Mesothelial cell of epicardium (in vitro differentiated cells): ENCODE data around the gene NR5A1. TPM values are rescaled to one million over a fixed set of nuclear protein-coding genes. Genes with fewer than 3 reads are reported as not detected.

Source experiments
- DNase-seq, 2 experiments: peaks; one replicate each; pipeline ENCODE4 v3.0.0; 2021; ENCODE audit warnings: low spot score in 2 of 2; ENCODE audit not compliant: unreplicated experiment in 2 of 2
- H3K27ac Mint-ChIP-seq: 2 replicates; pipeline ENCODE4 v1.8.0; 2021; ENCODE audit warnings: mixed read lengths
- H3K27me3 Mint-ChIP-seq: 2 replicates; pipeline ENCODE4 v1.8.0; 2021; ENCODE audit warnings: low read depth, mixed read lengths
- H3K36me3 Mint-ChIP-seq: 2 replicates; pipeline ENCODE4 v1.8.0; 2021; ENCODE audit warnings: mixed read lengths
- H3K4me1 Mint-ChIP-seq: 2 replicates; pipeline ENCODE4 v1.8.0; 2021; ENCODE audit warnings: mixed read lengths
- H3K4me3 Mint-ChIP-seq: 2 replicates; pipeline ENCODE4 v1.8.0; 2021; ENCODE audit warnings: mild to moderate bottlenecking, moderate library complexity, mixed read lengths
- H3K9me3 Mint-ChIP-seq: 2 replicates; pipeline ENCODE4 v1.8.0; 2021; ENCODE audit warnings: mixed read lengths
- CTCF ChIP-seq: fragments of 200-600 bp; sonication (generic); IDR thresholded peaks from one replicate; pipeline ENCODE4 v1.5.0; 2021; ENCODE audit warnings: antibody characterized with exemption; ENCODE audit not compliant: unreplicated experiment
- total RNA-seq: library from RNA; stranded (reverse); gene quantifications from 3 replicates; pipeline ENCODE4 v1.2.1, GENCODE V29; 2021

NR5A1 gene
- total RNA-seq, 1 donor from 2014 or later = 0.25 TPM

- H3K9me3 Mint-ChIP-seq = no peaks in the 10 kb centered on the region
- H3K27me3 Mint-ChIP-seq = peaks cover 76% of the 10 kb centered on the region
- H3K27ac Mint-ChIP-seq = no peak overlapping the region
- TF ChIP-seq CTCF = no peak
- H3K36me3 Mint-ChIP-seq = no peaks in the 10 kb centered on the region
- no peak overlapping the region for H3K4me3 Mint-ChIP-seq
- no peak for DNase-seq
- peaks cover 7% of the 10 kb centered on the region for H3K4me1 Mint-ChIP-seq
Observed at GRCh38 chr9:124501771-124502320, 5.4 kb downstream of the NR5A1 start.

GRCh38 chr9:124500796-124501611 lies 6.2 kb downstream of the NR5A1 start:
- Mint-ChIP-seq H3K27me3 (peaks cover 70% of the 10 kb centered on the region), H3K36me3 (no peaks in the 10 kb centered on the region), H3K4me1 (peaks cover 7% of the 10 kb centered on the region), H3K27ac (no peak overlapping the region), H3K4me3 (no peak overlapping the region), H3K9me3 (no peaks in the 10 kb centered on the region)
- no peak for TF ChIP-seq CTCF
- no peak for DNase-seq

DNA sequence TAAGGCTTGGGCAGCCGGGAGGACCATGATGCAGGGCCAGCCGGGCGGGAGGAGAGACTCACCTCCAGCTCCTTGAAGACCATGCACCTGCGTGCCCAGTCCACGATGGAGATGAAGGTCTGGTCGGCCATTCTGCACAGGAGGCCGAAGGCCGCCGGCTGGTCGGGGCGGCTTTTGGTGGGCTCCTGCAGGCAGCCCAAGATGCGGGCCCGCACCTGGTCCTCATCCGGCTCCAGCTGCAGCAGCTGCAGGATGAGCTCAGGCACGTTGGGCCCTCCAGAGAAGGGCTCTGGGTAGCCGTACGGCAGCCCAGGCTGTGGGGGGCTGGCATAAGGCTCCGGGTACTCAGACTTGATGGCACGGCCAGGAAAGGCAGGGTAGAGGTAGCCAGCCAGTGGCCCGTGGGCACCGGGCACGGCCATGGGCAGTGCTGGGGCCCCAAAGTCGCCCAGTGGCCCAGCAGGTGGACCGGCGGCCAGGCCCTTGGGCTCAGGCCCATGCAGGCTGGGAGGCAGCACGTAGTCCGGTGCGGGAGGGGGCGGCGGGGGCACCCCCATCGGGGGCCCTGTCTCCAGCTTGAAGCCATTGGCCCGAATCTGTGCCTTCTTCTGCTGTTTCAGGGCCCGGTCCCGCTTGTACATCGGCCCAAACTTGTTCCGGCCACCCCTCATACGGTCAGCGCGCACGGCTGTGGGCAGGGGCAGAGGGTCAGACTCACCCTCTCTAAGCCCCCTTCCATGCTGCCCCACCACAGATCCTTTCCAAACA lies 7.0 kb downstream of the NR5A1 start:
- no peak for TF ChIP-seq CTCF
- peaks cover 65% of the 10 kb centered on the region for H3K27me3 Mint-ChIP-seq
- H3K27ac Mint-ChIP-seq = no peak overlapping the region
- H3K36me3 Mint-ChIP-seq = no peaks in the 10 kb centered on the region
- H3K9me3 Mint-ChIP-seq = no peaks in the 10 kb centered on the region
- no peak for DNase-seq
- peaks cover 7% of the 10 kb centered on the region for H3K4me1 Mint-ChIP-seq
- no peak overlapping the region for H3K4me3 Mint-ChIP-seq

GRCh38 chr9:124499216-124499615 lies 8.0 kb downstream of the NR5A1 start:
- Mint-ChIP-seq H3K27ac (no peak overlapping the region), H3K4me1 (peaks cover 7% of the 10 kb centered on the region), H3K9me3 (no peaks in the 10 kb centered on the region), H3K4me3 (no peak overlapping the region), H3K36me3 (no peaks in the 10 kb centered on the region), H3K27me3 (peaks cover 65% of the 10 kb centered on the region)
- no peak for DNase-seq
- no peak for TF ChIP-seq CTCF

DNA sequence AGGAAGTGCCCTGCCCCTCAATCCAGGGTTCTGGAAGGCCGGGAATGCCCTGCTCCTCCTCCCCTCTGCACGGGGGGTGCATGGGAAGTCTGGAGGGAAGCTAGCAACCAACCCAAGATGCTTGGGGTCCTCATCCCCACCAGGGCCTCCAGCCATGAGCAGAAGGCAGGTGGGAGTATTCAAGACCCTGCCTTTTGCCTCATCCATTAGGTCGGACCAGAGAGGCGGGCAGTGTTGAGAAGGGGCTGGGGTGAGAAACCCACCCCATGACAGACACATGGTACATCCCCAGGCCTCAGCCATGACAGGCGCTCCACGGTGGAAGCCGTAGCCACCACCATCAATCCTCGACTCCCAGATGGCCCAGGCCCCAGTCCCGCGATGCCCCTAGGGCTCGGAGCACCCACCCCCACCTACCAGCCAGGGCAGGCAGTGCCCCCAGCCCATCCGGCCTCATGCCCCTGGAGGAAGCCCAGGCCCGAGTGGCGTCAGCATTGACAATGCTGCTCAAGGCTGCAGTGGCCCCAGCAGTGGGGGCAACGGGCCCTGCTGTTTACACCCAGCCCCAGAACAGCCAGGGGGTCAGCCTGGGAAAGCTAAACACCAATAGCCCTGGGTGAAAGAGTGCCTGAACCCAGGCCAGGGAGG lies 8.6 kb downstream of the NR5A1 start:
- no peak for TF ChIP-seq CTCF

More for the DNA sequence above, 8.6 kb downstream of the NR5A1 start:
- H3K36me3 Mint-ChIP-seq = no peaks in the 10 kb centered on the region
- H3K9me3 Mint-ChIP-seq = no peaks in the 10 kb centered on the region
- no peak for DNase-seq
- no peak overlapping the region for H3K27ac Mint-ChIP-seq
- peaks cover 64% of the 10 kb centered on the region for H3K27me3 Mint-ChIP-seq
- peaks cover 2% of the 10 kb centered on the region for H3K4me1 Mint-ChIP-seq
- no peak overlapping the region for H3K4me3 Mint-ChIP-seq
